Putamen (tissue), 1 donor: ENCODE measurements around the gene TXNDC16.
"Not testable (repeated sequence)": the region's sequence is repeated elsewhere in the genome, so short reads cannot be mapped to it uniquely, and the experiment has no call there.

Experiments
- DNase-seq: peaks from one replicate; pipeline ENCODE4 v3.0.0-alpha.2; 2016; ENCODE audit warnings: low spot score

The TXNDC16 gene, protein sequence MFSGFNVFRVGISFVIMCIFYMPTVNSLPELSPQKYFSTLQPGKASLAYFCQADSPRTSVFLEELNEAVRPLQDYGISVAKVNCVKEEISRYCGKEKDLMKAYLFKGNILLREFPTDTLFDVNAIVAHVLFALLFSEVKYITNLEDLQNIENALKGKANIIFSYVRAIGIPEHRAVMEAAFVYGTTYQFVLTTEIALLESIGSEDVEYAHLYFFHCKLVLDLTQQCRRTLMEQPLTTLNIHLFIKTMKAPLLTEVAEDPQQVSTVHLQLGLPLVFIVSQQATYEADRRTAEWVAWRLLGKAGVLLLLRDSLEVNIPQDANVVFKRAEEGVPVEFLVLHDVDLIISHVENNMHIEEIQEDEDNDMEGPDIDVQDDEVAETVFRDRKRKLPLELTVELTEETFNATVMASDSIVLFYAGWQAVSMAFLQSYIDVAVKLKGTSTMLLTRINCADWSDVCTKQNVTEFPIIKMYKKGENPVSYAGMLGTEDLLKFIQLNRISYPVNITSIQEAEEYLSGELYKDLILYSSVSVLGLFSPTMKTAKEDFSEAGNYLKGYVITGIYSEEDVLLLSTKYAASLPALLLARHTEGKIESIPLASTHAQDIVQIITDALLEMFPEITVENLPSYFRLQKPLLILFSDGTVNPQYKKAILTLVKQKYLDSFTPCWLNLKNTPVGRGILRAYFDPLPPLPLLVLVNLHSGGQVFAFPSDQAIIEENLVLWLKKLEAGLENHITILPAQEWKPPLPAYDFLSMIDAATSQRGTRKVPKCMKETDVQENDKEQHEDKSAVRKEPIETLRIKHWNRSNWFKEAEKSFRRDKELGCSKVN

GRCh38 chr14:52552063-52552988 is at the start of gene TXNDC16, which contains the start of gene GPR137C:
TSS of gene TXNDC16 (minus strand) at chr14:52552505. CDS start at chr14:52543557, 8,948 bp downstream.
TSS of gene GPR137C (plus strand) at chr14:52552836. CDS start at chr14:52553148, 312 bp downstream.
- DNase-seq = peak; percentile 100

- DNase-seq = no peak
Measured at GRCh38 chr14:52599974-52600373, 47.7 kb upstream of the TXNDC16 start.

- no peak for DNase-seq
Measured at GRCh38 chr14:52598568-52598967, 46.3 kb upstream of the TXNDC16 start.

- DNase-seq = no peak
Measured at GRCh38 chr14:52596861-52597260, 44.6 kb upstream of the TXNDC16 start.

- no peak for DNase-seq
Measured at GRCh38 chr14:52596320-52596719, 44.0 kb upstream of the TXNDC16 start.

- no peak for DNase-seq
Measured at GRCh38 chr14:52590318-52590717, 38.0 kb upstream of the TXNDC16 start.

- no peak for DNase-seq
Measured at GRCh38 chr14:52589646-52590045, 37.3 kb upstream of the TXNDC16 start.

GRCh38 chr14:52583544-52583943 is 31.2 kb upstream of the TXNDC16 start:
- DNase-seq = peak; percentile 10

DNA sequence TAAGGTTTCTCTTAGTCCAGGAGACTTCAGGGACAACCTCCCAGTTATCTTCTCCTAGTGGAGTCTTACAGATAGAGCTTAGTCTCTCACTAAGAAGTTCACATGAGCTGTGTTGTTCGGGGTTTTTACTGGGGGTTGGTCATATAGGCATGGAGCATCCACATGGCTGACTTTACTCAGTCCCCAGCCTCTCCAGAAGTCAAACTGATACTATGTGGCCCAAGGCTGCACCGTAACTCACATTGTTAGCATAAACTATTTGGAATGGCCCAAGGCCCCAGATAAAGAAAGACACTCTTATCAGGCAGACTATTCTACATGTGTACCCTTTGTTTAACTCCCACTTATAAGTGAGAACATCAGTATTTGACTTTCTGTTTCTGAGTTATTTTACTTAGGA is 23.6 kb upstream of the TXNDC16 start:
- no peak for DNase-seq

GRCh38 chr14:52568454-52568853 is 16.1 kb upstream of the TXNDC16 start:
- not testable (repeated sequence) for DNase-seq

DNA sequence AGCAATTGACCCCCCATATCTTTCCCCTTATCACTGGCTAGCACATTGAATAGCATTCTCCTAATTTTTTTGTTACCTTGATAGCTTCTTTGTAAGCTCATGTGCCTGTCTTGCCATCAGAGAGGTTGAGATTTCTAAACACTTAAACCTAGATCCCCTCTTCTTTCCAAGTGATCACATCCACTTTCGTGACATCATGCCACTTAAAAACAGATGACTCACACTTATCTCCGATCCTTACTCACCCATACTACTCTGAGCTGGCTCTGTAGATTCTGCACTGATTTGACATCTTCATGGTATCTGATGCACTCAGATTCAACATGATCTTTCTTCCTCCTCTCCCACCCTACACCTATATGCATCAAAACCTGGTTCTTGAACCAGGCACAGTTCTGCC is 10.8 kb upstream of the TXNDC16 start:
- DNase-seq = peak; percentile 23

GRCh38 chr14:52558688-52559087 is 6.4 kb upstream of the TXNDC16 start:
- no peak for DNase-seq

- DNase-seq = peak; percentile 88
Measured at GRCh38 chr14:52553671-52554575, 1.6 kb upstream of the TXNDC16 start.

GRCh38 chr14:52553002-52553670 is 831 bp upstream of the TXNDC16 start:
- DNase-seq = peak; percentile 19

GRCh38 chr14:52551696-52552062 is 626 bp downstream of the TXNDC16 start:
- peak; percentile 51 for DNase-seq

DNA sequence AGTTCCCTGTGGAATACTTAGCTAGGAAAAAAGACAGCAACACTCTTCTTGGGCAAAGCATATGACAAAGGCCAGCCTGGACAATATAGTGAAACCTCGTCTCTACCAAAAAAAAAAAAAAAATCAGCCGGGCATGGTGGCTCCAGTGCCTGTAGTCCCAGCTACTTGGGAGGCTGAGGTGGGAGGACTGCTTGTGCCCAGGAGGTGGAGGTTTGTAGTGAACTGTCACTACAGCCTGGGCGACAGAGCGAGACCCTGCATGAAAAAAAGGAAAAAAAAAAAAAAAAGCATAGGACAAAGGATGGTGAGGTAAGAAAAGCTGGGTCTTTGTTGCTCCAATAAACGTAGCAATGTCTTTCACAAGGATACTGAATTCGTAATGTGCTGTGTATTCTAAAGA is 1.1 kb downstream of the TXNDC16 start:
- no peak for DNase-seq

GRCh38 chr14:52550661-52551060 is 1.6 kb downstream of the TXNDC16 start:
- DNase-seq = no peak

DNA sequence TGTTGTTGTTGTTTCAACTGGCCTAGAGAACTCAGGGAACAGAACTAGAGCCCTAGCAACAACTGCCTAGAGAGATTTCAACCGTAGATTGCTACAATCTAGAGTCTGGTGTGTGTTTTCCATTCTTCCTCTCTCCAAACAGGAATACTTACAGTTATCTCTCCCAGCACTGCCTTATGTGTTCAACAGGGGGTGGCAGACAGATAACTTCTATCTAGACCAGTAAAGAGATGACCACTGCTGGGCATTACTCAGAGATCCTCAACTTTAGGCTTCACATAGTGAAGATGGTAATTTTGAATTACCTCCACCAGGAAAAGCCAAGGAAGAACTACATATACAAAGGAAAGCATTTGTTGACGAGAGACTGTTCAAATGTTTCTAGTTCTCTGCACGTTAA is 4.8 kb downstream of the TXNDC16 start:
- no peak for DNase-seq

DNA sequence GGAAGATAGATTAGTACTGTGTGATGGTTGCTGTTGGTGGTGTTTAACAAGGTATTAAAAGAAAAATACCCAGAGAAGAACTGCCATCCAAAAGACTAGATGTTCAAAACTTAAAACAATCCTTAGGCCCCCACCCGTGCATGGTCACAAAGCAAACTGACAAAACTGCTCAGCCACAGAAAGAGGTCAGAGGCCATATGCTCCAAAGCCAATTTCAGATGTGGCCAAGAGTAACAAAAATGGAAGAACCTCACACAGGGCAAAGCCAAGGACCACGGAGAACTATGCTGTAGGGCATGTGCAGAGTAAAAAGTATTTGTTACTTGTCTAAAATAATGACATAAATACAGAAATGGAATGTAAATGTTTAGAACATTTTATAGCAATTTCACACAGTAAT is 5.3 kb downstream of the TXNDC16 start:
- no peak for DNase-seq

DNA sequence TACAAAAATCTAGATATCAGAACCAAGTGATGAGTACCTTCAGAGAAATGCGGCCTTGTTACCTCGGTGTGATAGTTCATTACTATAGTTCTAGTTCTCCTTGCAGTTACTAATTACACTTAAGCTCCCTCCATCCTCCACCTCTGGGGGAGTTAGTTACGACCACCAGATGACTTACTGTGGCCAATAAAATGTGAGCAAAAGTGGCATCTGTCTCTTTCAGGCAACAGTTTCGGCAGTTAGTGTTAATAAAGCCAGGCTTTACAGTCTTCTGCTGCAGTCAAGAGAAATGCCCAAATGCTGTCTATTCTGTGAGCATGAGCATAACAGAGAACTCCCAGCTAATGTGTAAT is 6.0 kb downstream of the TXNDC16 start:
- DNase-seq = no peak
